Hepatocyte (in vitro differentiated cells): ENCODE data around the gene MN1. TPM values are rescaled to one million over a fixed set of nuclear protein-coding genes. Genes with fewer than 3 reads are reported as not detected.

Experiments
- DNase-seq: peaks from one replicate; pipeline ENCODE4 v3.0.0-alpha.2; 2016; ENCODE audit warnings: low spot score
- H2AFZ ChIP-seq: fragments of 200-600 bp; sonication (generic); 2 replicates; pipeline ENCODE4 v1.6.0; 2016; ENCODE audit warnings: antibody characterized with exemption, mild to moderate bottlenecking
- H3K27ac ChIP-seq: fragments of 200-600 bp; sonication (generic); 2 replicates; pipeline ENCODE4 v1.5.1; 2016; ENCODE audit warnings: mild to moderate bottlenecking
- H3K27me3 ChIP-seq: fragments of 200-600 bp; sonication (generic); 2 replicates; pipeline ENCODE4 v1.6.1; 2016
- H3K36me3 ChIP-seq: fragments of 200-600 bp; sonication (generic); replicated peaks from 2 replicates; pipeline ENCODE4 v1.5.1; 2016; ENCODE audit warnings: low read depth; ENCODE audit not compliant: insufficient read depth
- H3K4me1 ChIP-seq: fragments of 200-600 bp; sonication (generic); 2 replicates; pipeline ENCODE4 v1.5.1; 2016; ENCODE audit warnings: mild to moderate bottlenecking, moderate library complexity; ENCODE audit not compliant: insufficient read depth
- H3K4me2 ChIP-seq: fragments of 200-600 bp; sonication (generic); 2 replicates; pipeline ENCODE4 v1.6.0; 2016
- H3K4me3 ChIP-seq: fragments of 200-600 bp; sonication (generic); 2 replicates; pipeline ENCODE4 v1.5.1; 2016; ENCODE audit warnings: mild to moderate bottlenecking
- H3K79me2 ChIP-seq: fragments of 200-600 bp; sonication (generic); 2 replicates; pipeline ENCODE4 v1.6.0; 2017; ENCODE audit warnings: mild to moderate bottlenecking
- H3K9me2 ChIP-seq: fragments of 200-600 bp; sonication (generic); replicated peaks from 2 replicates; pipeline ENCODE4 v1.6.0; 2017; ENCODE audit warnings: mild to moderate bottlenecking; ENCODE audit not compliant: insufficient read depth
- H3K9me3 ChIP-seq: fragments of 200-600 bp; sonication (generic); 2 replicates; pipeline ENCODE4 v1.5.1; 2016; ENCODE audit warnings: low read depth, mild to moderate bottlenecking
- H4K20me1 ChIP-seq: fragments of 200-600 bp; sonication (generic); 2 replicates; pipeline ENCODE4 v1.6.0; 2016; ENCODE audit warnings: mild to moderate bottlenecking; ENCODE audit not compliant: insufficient read depth, poor library complexity, severe bottlenecking
- EZH2 ChIP-seq: fragments of 200-600 bp; sonication (generic); IDR thresholded peaks from 2 replicates; pipeline ENCODE4 v1.6.1; 2016; ENCODE audit warnings: antibody characterized with exemption, mild to moderate bottlenecking, borderline replicate concordance
- EZH2phosphoT487 ChIP-seq: fragments of 200-600 bp; sonication (generic); IDR thresholded peaks from one replicate; pipeline ENCODE4 v1.6.1; 2018; ENCODE audit warnings: antibody characterized with exemption, mild to moderate bottlenecking, low read depth, moderate library complexity; ENCODE audit not compliant: unreplicated experiment, severe bottlenecking
- WGBS: methylation state at CpG from one replicate; pipeline ENCODE4 v1.1.6; 2016; ENCODE audit warnings: low lambda C conversion rate; ENCODE audit errors: missing lambda C conversion rate; 5-methylcytosine and 5-hydroxymethylcytosine counted together
- polyA plus RNA-seq: library from polyadenylated mRNA; unstranded; fragments of >200 nt; fragmentation: Nextera tagmentation; extraction: Ambion mirVana; gene quantifications from 2 replicates; pipeline ENCODE4 v1.2.1, GENCODE V29; 2016
- total RNA-seq: library from RNA; depleted of rRNA; stranded (reverse); fragments of >200 nt; gene quantifications from 2 replicates; pipeline ENCODE4 v1.2.3, GENCODE V29; 2014
- TF ChIP-seq, protein P1 (sequence below): fragments of 200-600 bp; sonication (generic); IDR thresholded peaks from 2 replicates; pipeline ENCODE4 v1.5.1; 2016; ENCODE audit warnings: antibody characterized with exemption, mild to moderate bottlenecking; ENCODE audit not compliant: poor library complexity

Gene MN1
- total and polyA plus RNA-seq, 2 experiments from 2014 or later: 2.3 to 4.4 TPM

GRCh38 chr22:27815826-27816530 lies 14.4 kb upstream of the MN1 start:
- H3K9me3 ChIP-seq: no peaks in the 10 kb centered on the region
- H2AFZ ChIP-seq: no peak overlapping the region
- TF ChIP-seq, protein P1, sequence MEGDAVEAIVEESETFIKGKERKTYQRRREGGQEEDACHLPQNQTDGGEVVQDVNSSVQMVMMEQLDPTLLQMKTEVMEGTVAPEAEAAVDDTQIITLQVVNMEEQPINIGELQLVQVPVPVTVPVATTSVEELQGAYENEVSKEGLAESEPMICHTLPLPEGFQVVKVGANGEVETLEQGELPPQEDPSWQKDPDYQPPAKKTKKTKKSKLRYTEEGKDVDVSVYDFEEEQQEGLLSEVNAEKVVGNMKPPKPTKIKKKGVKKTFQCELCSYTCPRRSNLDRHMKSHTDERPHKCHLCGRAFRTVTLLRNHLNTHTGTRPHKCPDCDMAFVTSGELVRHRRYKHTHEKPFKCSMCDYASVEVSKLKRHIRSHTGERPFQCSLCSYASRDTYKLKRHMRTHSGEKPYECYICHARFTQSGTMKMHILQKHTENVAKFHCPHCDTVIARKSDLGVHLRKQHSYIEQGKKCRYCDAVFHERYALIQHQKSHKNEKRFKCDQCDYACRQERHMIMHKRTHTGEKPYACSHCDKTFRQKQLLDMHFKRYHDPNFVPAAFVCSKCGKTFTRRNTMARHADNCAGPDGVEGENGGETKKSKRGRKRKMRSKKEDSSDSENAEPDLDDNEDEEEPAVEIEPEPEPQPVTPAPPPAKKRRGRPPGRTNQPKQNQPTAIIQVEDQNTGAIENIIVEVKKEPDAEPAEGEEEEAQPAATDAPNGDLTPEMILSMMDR: no peak
- TF ChIP-seq EZH2: no peak
- no peak for DNase-seq
- no peaks in the 10 kb centered on the region for H3K9me2 ChIP-seq
- no peaks in the 10 kb centered on the region for H3K36me3 ChIP-seq
- no peaks in the 10 kb centered on the region for H3K27me3 ChIP-seq
- no peak overlapping the region for H3K4me2 ChIP-seq
- no peak overlapping the region for H3K27ac ChIP-seq
- no peaks in the 10 kb centered on the region for H3K79me2 ChIP-seq
- H3K4me3 ChIP-seq: no peak overlapping the region
- H3K4me1 ChIP-seq: no peaks in the 10 kb centered on the region
- WGBS: 81% methylated on average over 4 of the region's 4 CpGs
- no peaks in the 10 kb centered on the region for H4K20me1 ChIP-seq

GRCh38 chr22:27814993-27815392 lies 13.4 kb upstream of the MN1 start:
- 91% methylated on average over 6 of the region's 6 CpGs for WGBS
- no peak for TF ChIP-seq EZH2
- TF ChIP-seq, protein P1: no peak
- no peak for TF ChIP-seq EZH2phosphoT487

DNA sequence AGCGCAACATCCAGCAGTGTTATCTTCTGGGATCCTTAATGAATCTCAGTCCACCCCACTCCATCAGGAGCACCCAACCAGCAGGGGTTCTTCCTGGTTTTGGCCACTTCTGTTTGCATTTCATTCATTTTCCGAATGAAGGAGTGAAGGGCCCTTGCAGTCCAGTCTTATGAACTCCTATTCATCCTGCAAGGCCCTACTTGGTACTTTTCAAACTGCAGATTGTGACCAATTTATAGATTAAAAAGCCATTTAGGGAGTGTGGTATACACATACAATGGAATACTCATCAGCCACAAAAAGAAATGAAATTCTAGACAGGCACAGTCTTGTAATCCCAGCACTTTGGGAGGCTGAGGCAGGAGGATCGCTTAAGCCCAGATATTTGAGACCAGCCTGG lies 10.2 kb upstream of the MN1 start:
- no peak for DNase-seq
- Histone ChIP-seq H3K4me2 (no peak overlapping the region), H3K4me1 (peaks cover 6% of the 10 kb centered on the region), H3K79me2 (no peaks in the 10 kb centered on the region), H2AFZ (no peak overlapping the region), H3K9me2 (no peaks in the 10 kb centered on the region), H3K27me3 (peaks cover 9% of the 10 kb centered on the region), H3K9me3 (no peaks in the 10 kb centered on the region), H3K4me3 (no peak overlapping the region), H3K36me3 (no peaks in the 10 kb centered on the region), H4K20me1 (no peaks in the 10 kb centered on the region), H3K27ac (no peak overlapping the region)
- 89% methylated on average over 3 of the region's 3 CpGs for WGBS
- TF ChIP-seq EZH2phosphoT487 (no peak), EZH2 (no peak)
- TF ChIP-seq, protein P1: no peak

More at GRCh38 chr22:27814993-27815392, 13.4 kb upstream of the MN1 start:
- peaks cover 6% of the 10 kb centered on the region for H3K4me1 ChIP-seq
- H3K79me2 ChIP-seq: no peaks in the 10 kb centered on the region
- H3K4me3 ChIP-seq: no peak overlapping the region
- H4K20me1 ChIP-seq: no peaks in the 10 kb centered on the region
- H3K4me2 ChIP-seq: no peak overlapping the region
- H2AFZ ChIP-seq: no peak overlapping the region
- H3K27ac ChIP-seq: no peak overlapping the region
- peaks cover 2% of the 10 kb centered on the region for H3K27me3 ChIP-seq
- DNase-seq: no peak
- H3K9me2 ChIP-seq: no peaks in the 10 kb centered on the region
- no peaks in the 10 kb centered on the region for H3K9me3 ChIP-seq
- H3K36me3 ChIP-seq: no peaks in the 10 kb centered on the region
